Measurements from ENCODE around the gene SLC26A1. TPM values are rescaled to one million over a fixed set of nuclear protein-coding genes. Genes with fewer than 3 reads are reported as not detected.

Gene SLC26A1
- total and polyA plus RNA-seq, 7 donors: 1.1 TPM; not detected in 6

- Histone ChIP-seq H3K4me1 (peaks cover 0 to 12% (median 11%) of the 10 kb centered on the region in 4 donors), H3K27me3 (peaks cover 0 to 17% (median 16%) of the 10 kb centered on the region in 3 donors), H3K27ac (no peak overlapping the region), H3K9me3 (no peaks in the 10 kb centered on the region), H3K4me3 (no peak overlapping the region), H3K36me3 (peaks cover 0 to 30% (median 5%) of the 10 kb centered on the region in 4 donors)
- intact Hi-C loops (cut with DNase I): no loop called here
- DNase-seq: no peak
- TF ChIP-seq POLR2AphosphoS5 (IDR thresholded peaks at IDR 0.05) (no peak), EP300 (IDR thresholded peaks at IDR 0.05) (no peak), POLR2A (IDR thresholded peaks at IDR 0.05) (no peak), CTCF (IDR thresholded peaks at IDR 0.05) (no peak)
- 91 to 94% methylated on average over 23 of the region's 23 CpGs for WGBS, 2 donors
These were observed 28.7 kb downstream of the SLC26A1 start for GRCh38 chr4:964346-965025.

GRCh38 chr4:963276-964225 lies 29.7 kb downstream of the SLC26A1 start:
- no peak for DNase-seq
- Histone ChIP-seq H3K9me3 (no peaks in the 10 kb centered on the region), H3K4me3 (no peak overlapping the region), H3K27ac (no peak overlapping the region), H3K27me3 (peaks cover 0 to 13% (median 12%) of the 10 kb centered on the region in 3 donors), H3K36me3 (peaks cover 0 to 31% (median 5%) of the 10 kb centered on the region in 4 donors), H3K4me1 (peaks cover 0 to 12% (median 11%) of the 10 kb centered on the region in 4 donors)
- intact Hi-C loops (cut with DNase I): no loop called here
- 77 to 93% methylated on average over 39 of the region's 39 CpGs for WGBS, 2 donors
- TF ChIP-seq POLR2A (IDR thresholded peaks at IDR 0.05): no peak

- WGBS, 2 donors: 65 to 93% methylated on average over 54 of the region's 54 CpGs
- Histone ChIP-seq H3K4me1 (peaks cover 0 to 2% (median 2%) of the 10 kb centered on the region in 4 donors), H3K27me3 (peaks cover 0 to 3% (median 1%) of the 10 kb centered on the region in 3 donors), H3K4me3 (no peak overlapping the region), H3K36me3 (peaks cover 0 to 40% (median 11%) of the 10 kb centered on the region in 4 donors), H3K9me3 (no peaks in the 10 kb centered on the region), H3K27ac (no peak overlapping the region)
- intact Hi-C loops (cut with DNase I): no loop called here
- DNase-seq: peak; percentile 62
- TF ChIP-seq EP300 (IDR thresholded peaks at IDR 0.05) (no peak), POLR2AphosphoS5 (IDR thresholded peaks at IDR 0.05) (no peak), CTCF (IDR thresholded peaks at IDR 0.05) (no peak), POLR2A (IDR thresholded peaks at IDR 0.05) (no peak)
These were observed 30.7 kb downstream of the SLC26A1 start for GRCh38 chr4:962231-963208.

GRCh38 chr4:961351-962230 lies 31.6 kb downstream of the SLC26A1 start:
- WGBS, 2 donors: 46 to 86% methylated on average over 52 of the region's 52 CpGs
- no peaks in the 10 kb centered on the region for H3K27me3 ChIP-seq
- H3K9me3 ChIP-seq: no peaks in the 10 kb centered on the region
- H3K4me1 ChIP-seq: no peaks in the 10 kb centered on the region
- DNase-seq: peak; percentile 65
- intact Hi-C loops (cut with DNase I): no loop called here
- H3K36me3 ChIP-seq: peaks cover 0 to 45% (median 11%) of the 10 kb centered on the region in 4 donors
- no peak overlapping the region for H3K27ac ChIP-seq
- TF ChIP-seq EP300 (IDR thresholded peaks at IDR 0.05) (no peak), POLR2AphosphoS5 (IDR thresholded peaks at IDR 0.05) (peak in 2 of 4 donors; percentile 2 to 7)
- no peak overlapping the region for H3K4me3 ChIP-seq
